SK-N-SH (cell line): ENCODE results near the gene OR4C12. TPM values are rescaled to one million over a fixed set of nuclear protein-coding genes. Genes with fewer than 3 reads are reported as not detected.
"Not testable (repeated sequence)": the region's sequence is repeated elsewhere in the genome, so short reads cannot be mapped to it uniquely, and the experiment has no call there.

Experiments used
- CTCF ChIA-PET: fragments of 300-600, 350-600 bp; formaldehyde crosslinking; extraction: SDS; loops from one replicate; lab custom pipeline; 2021; lab: Yijun Ruan, JAX
- POLR2A ChIA-PET: fragments of 350-600 bp; sonication (Branson Sonifier 250); formaldehyde crosslinking; extraction: SDS; loops from one replicate; lab custom pipeline; 2020; ENCODE audit warnings: antibody characterized with exemption, inconsistent platforms; lab: Yijun Ruan, JAX
- DNase-seq: peaks from one replicate; pipeline ENCODE4 v3.0.0; 2012
- H2AFZ ChIP-seq: fragments of 200-600 bp; sonication (generic); 2 replicates; pipeline ENCODE4 v1.8.1; 2016; ENCODE audit warnings: antibody characterized with exemption, mild to moderate bottlenecking, low read depth
- H3F3A ChIP-seq: fragments of 200-600 bp; sonication (generic); replicated peaks from 2 replicates; pipeline ENCODE3; 2016; ENCODE audit warnings: antibody characterized with exemption, mild to moderate bottlenecking; ENCODE audit not compliant: insufficient read depth
- H3K27ac ChIP-seq, 2 experiments: fragments of 200-500 bp in 1 of 2; fragments of 200-600 bp in 1 of 2; sonication (Bioruptor generic) in 1 of 2; sonication (generic), shearing (Covaris generic) in 1 of 2; 2 replicates each; pipeline versions ENCODE4 v1.5.1 to v1.6.1; 2014 to 2016; ENCODE audit warnings: low read depth in 2 of 2, inconsistent platforms in 1 of 2, low read length in 1 of 2, mild to moderate bottlenecking in 1 of 2, mixed read lengths in 1 of 2
- H3K27me3 ChIP-seq: fragments of 200-600 bp; sonication (generic), shearing (Covaris generic); 2 replicates; pipeline ENCODE4 v1.6.1; 2016; ENCODE audit warnings: mixed run types; ENCODE audit not compliant: insufficient read depth
- H3K36me3 ChIP-seq, 2 experiments: fragments of 200-500 bp in 1 of 2; fragments of 200-600 bp in 1 of 2; sonication (Bioruptor generic) in 1 of 2; sonication (generic) in 1 of 2; replicated peaks in 1 of 2; 2 replicates each; pipeline versions ENCODE3 to v1.5.1; 2014 to 2016; ENCODE audit warnings: low read length in 1 of 2, mild to moderate bottlenecking in 1 of 2; ENCODE audit not compliant: insufficient read depth in 2 of 2, control insufficient read depth in 1 of 2
- H3K4me1 ChIP-seq, 2 experiments: fragments of 200-500 bp in 1 of 2; fragments of 200-600 bp in 1 of 2; sonication (Bioruptor generic) in 1 of 2; sonication (generic), shearing (Covaris generic) in 1 of 2; 2 replicates each; pipeline versions ENCODE4 v1.5.1 to v1.6.1; 2014 to 2016; ENCODE audit warnings: low read depth in 1 of 2, low read length in 1 of 2, mixed run types in 1 of 2; ENCODE audit not compliant: insufficient read depth in 2 of 2, control insufficient read depth in 1 of 2
- H3K4me2 ChIP-seq: fragments of 200-600 bp; sonication (generic), shearing (Covaris generic); 2 replicates; pipeline ENCODE4 v1.6.1; 2017; ENCODE audit warnings: mixed run types
- H3K4me3 ChIP-seq, 2 experiments: fragments of 200-500 bp in 1 of 2; fragments of 200-600 bp in 1 of 2; sonication (Bioruptor generic) in 1 of 2; sonication (generic), shearing (Covaris generic) in 1 of 2; 2 replicates each; pipeline versions ENCODE4 v1.5.1 to v1.8.1; 2014 to 2016; ENCODE audit warnings: low read depth in 2 of 2, inconsistent platforms in 1 of 2, low read length in 1 of 2, mild to moderate bottlenecking in 1 of 2, mixed read lengths in 1 of 2, moderate library complexity in 1 of 2
- H3K79me2 ChIP-seq: fragments of 200-600 bp; sonication (generic); 2 replicates; pipeline ENCODE4 v1.8.1; 2017; ENCODE audit warnings: mild to moderate bottlenecking; ENCODE audit not compliant: insufficient read depth
- H3K9ac ChIP-seq: fragments of 200-600 bp; sonication (generic); 2 replicates; pipeline ENCODE4 v1.6.1; 2017; ENCODE audit warnings: mixed run types
- H3K9me2 ChIP-seq: fragments of 200-600 bp; sonication (generic); 2 replicates; pipeline ENCODE4 v1.6.1; 2017; ENCODE audit warnings: mixed run types
- H3K9me3 ChIP-seq: fragments of 200-600 bp; sonication (generic); 2 replicates; pipeline ENCODE4 v1.6.1; 2017; ENCODE audit warnings: mixed run types, mild to moderate bottlenecking, moderate library complexity
- H4K20me1 ChIP-seq: fragments of 200-600 bp; sonication (generic); 2 replicates; pipeline ENCODE4 v1.6.1; 2017; ENCODE audit warnings: mild to moderate bottlenecking, mixed run types; ENCODE audit not compliant: insufficient read depth
- ELF1 ChIP-seq: IDR thresholded peaks from 2 replicates; pipeline ENCODE4 v1.4.0; 2012
- FOXM1 ChIP-seq: IDR thresholded peaks from 2 replicates; pipeline ENCODE4 v1.4.0; 2012; ENCODE audit warnings: low read depth, mild to moderate bottlenecking
- GABPA ChIP-seq: IDR thresholded peaks from 2 replicates; pipeline ENCODE4 v1.4.0; 2012; ENCODE audit warnings: low read depth, mild to moderate bottlenecking
- GATA2 ChIP-seq: sonication (generic); formaldehyde crosslinking; IDR thresholded peaks from 2 replicates; pipeline ENCODE4 v1.5.0; 2020; ENCODE audit warnings: mild to moderate bottlenecking, missing genetic modification reagents
- IRF3 ChIP-seq: fragments of 150-350 bp; IDR thresholded peaks from 2 replicates; pipeline ENCODE4 v1.6.1; 2016; ENCODE audit warnings: mild to moderate bottlenecking, low read depth, low read length
- MAX ChIP-seq: IDR thresholded peaks from 2 replicates; pipeline ENCODE4 v1.4.0; 2012; ENCODE audit warnings: low read depth
- MEF2A ChIP-seq: IDR thresholded peaks from 2 replicates; pipeline ENCODE4 v1.4.0; 2012; ENCODE audit warnings: low read depth, borderline replicate concordance
- NRF1 ChIP-seq: IDR thresholded peaks from 2 replicates; pipeline ENCODE4 v1.6.1; 2012; ENCODE audit warnings: low read depth, mild to moderate bottlenecking, low read length
- PBX3 ChIP-seq: IDR thresholded peaks from 2 replicates; pipeline ENCODE4; 2012
- RCOR1 ChIP-seq: fragments of 150-350 bp; IDR thresholded peaks from 2 replicates; pipeline ENCODE4 v1.6.1; 2017; ENCODE audit warnings: antibody characterized with exemption, low read length
- RFX5 ChIP-seq: IDR thresholded peaks from 2 replicates; pipeline ENCODE4 v1.6.1; 2012; ENCODE audit warnings: mild to moderate bottlenecking, improper control_type of control experiment, low read length
- TAF1 ChIP-seq: IDR thresholded peaks from 2 replicates; pipeline ENCODE4 v1.6.1; 2012; ENCODE audit warnings: low read depth, mild to moderate bottlenecking, low read length, moderate library complexity, borderline replicate concordance
- TCF12 ChIP-seq: IDR thresholded peaks from 2 replicates; pipeline ENCODE4 v1.4.0; 2012
- TEAD4 ChIP-seq: IDR thresholded peaks from 2 replicates; pipeline ENCODE4 v1.4.0; 2012; ENCODE audit warnings: mild to moderate bottlenecking, borderline replicate concordance; ENCODE audit not compliant: insufficient read depth
- USF2 ChIP-seq: fragments of 150-350 bp; IDR thresholded peaks from 2 replicates; pipeline ENCODE4 v1.6.1; 2017; ENCODE audit warnings: antibody characterized with exemption, low read length, low read depth, borderline replicate concordance
- YY1 ChIP-seq: IDR thresholded peaks from 2 replicates; pipeline ENCODE4 v1.4.0; 2012; ENCODE audit warnings: low read depth, mild to moderate bottlenecking
- WGBS: methylation state at CpG from one replicate; pipeline ENCODE4 v1.1.6; 2017; ENCODE audit warnings: low lambda C conversion rate; 5-methylcytosine and 5-hydroxymethylcytosine counted together
- polyA plus RNA-seq, 3 experiments: library from polyadenylated mRNA; depleted of rRNA; stranded (reverse); fragments of >200 nt; gene quantifications; 2 replicates each; pipeline ENCODE4 v1.2.3, GENCODE V29; 2012

The OR4C12 gene
- polyA plus RNA-seq, 1 of the 3 experiments (the other 2 are of a cell fraction): not detected

GRCh38 chr11:49995565-49995964 lies 13.2 kb upstream of the OR4C12 start (continued):
- TF ChIP-seq IRF3 (no peak), GATA2 (CRISPR knock-in tag) (no peak), RCOR1 (no peak), RFX5 (no peak), YY1 (no peak)
- TF ChIP-seq, all 33 proteins: peak for 7

GRCh38 chr11:49973439-49973838 lies 8.9 kb downstream of the OR4C12 start:
- H3F3A ChIP-seq, POLR2A ChIA-PET, H3K4me3 ChIP-seq, H3K9ac ChIP-seq, CTCF ChIA-PET, H3K36me3 ChIP-seq, H3K4me1 ChIP-seq, H3K4me2 ChIP-seq, H3K9me2 ChIP-seq, H3K27me3 ChIP-seq, H2AFZ ChIP-seq, H4K20me1 ChIP-seq, H3K27ac ChIP-seq, H3K79me2 ChIP-seq, H3K9me3 ChIP-seq, DNase-seq: not testable (repeated sequence)
- WGBS: 9% methylated on average over 4 of the region's 4 CpGs

- H4K20me1 ChIP-seq: no peaks in the 10 kb centered on the region
- no peak within 1 kb of the TSS for H3K4me2 ChIP-seq
- no peak within 1 kb of the TSS for H2AFZ ChIP-seq
- H3K9me2 ChIP-seq: no peaks in the 10 kb centered on the region
- no peaks in the 10 kb centered on the region for H3F3A ChIP-seq
- no peaks in the 10 kb centered on the region for H3K4me1 ChIP-seq
- H3K27me3 ChIP-seq: no peaks in the 10 kb centered on the region
- CTCF ChIA-PET: no interaction called here
- no peak for DNase-seq
- POLR2A ChIA-PET: no interaction called here
- H3K9me3 ChIP-seq: no peaks in the 10 kb centered on the region
- TF ChIP-seq TEAD4 (no peak), TAF1 (no peak), ELF1 (no peak), PBX3 (no peak), TCF12 (no peak), RCOR1 (no peak), USF2 (no peak), NRF1 (no peak), FOXM1 (no peak), MAX (no peak), MEF2A (no peak), RFX5 (no peak), GABPA (no peak)
- no peak within 1 kb of the TSS for H3K4me3 ChIP-seq
- no peak within 1 kb of the TSS for H3K9ac ChIP-seq
- WGBS: 2% methylated on average over 1 of the region's 1 CpG
- no peak within 1 kb of the TSS for H3K27ac ChIP-seq
- no peaks in the 10 kb centered on the region for H3K79me2 ChIP-seq
- no peaks in the 10 kb centered on the region for H3K36me3 ChIP-seq
Measured at GRCh38 chr11:49952091-49952490, 30.2 kb downstream of the OR4C12 start, which contains the start of gene OR4C13. Gene OR4C13 (plus strand): TSS chr11:49952391. CDS start chr11:49952423, 32 bp downstream.

- H4K20me1 ChIP-seq, H3K4me3 ChIP-seq, POLR2A ChIA-PET, H3K9ac ChIP-seq, H3K27ac ChIP-seq, H3K4me1 ChIP-seq, H3K79me2 ChIP-seq, H3K9me3 ChIP-seq, H2AFZ ChIP-seq, H3F3A ChIP-seq, H3K36me3 ChIP-seq, H3K27me3 ChIP-seq, CTCF ChIA-PET, DNase-seq, H3K4me2 ChIP-seq, H3K9me2 ChIP-seq: not testable (repeated sequence)
- 0% methylated on average over 1 of the region's 1 CpG for WGBS
Measured at GRCh38 chr11:49948701-49949100, 33.6 kb downstream of the OR4C12 start.
